GM12873 (cell line): ENCODE results near the gene PRDM2.

Experiments used
- CTCF ChIP-seq: IDR thresholded peaks from 2 replicates; pipeline ENCODE4 v1.5.1; 2012; ENCODE audit warnings: low read depth, mild to moderate bottlenecking, moderate library complexity, low read length, control low read depth; ENCODE audit not compliant: insufficient read depth; ENCODE audit errors: missing control alignments

Gene PRDM2

GRCh38 chr1:13770743-13771142, 70.8 kb downstream of the PRDM2 start:
- TF ChIP-seq CTCF, result no peak

- TF ChIP-seq CTCF, result no peak
Measured at GRCh38 chr1:13771745-13772144, 71.8 kb downstream of the PRDM2 start.

- no peak for TF ChIP-seq CTCF
Measured at GRCh38 chr1:13772271-13772670, 72.3 kb downstream of the PRDM2 start.

- no peak for TF ChIP-seq CTCF
Measured at GRCh38 chr1:13774121-13774520, 74.1 kb downstream of the PRDM2 start.

- TF ChIP-seq CTCF, result no peak
Measured at GRCh38 chr1:13775459-13775858, 75.5 kb downstream of the PRDM2 start.

GRCh38 chr1:13775916-13776315, 75.9 kb downstream of the PRDM2 start:
- no peak for TF ChIP-seq CTCF

GRCh38 chr1:13778431-13778830, 78.4 kb downstream of the PRDM2 start:
- TF ChIP-seq CTCF, result no peak
